PC-3 (cell line): ENCODE data around the gene ZNF823.

Experiments used
- EZH2 ChIP-seq: fragments of 300-600 bp; sonication (generic); IDR thresholded peaks from one replicate; pipeline ENCODE4 v1.6.1; 2017; ENCODE audit warnings: antibody characterized with exemption, mild to moderate bottlenecking, low read length; ENCODE audit not compliant: unreplicated experiment
- EZH2phosphoT487 ChIP-seq: fragments of 300-600 bp; sonication (generic); IDR thresholded peaks from 2 replicates; pipeline ENCODE4 v1.6.1; 2018; ENCODE audit warnings: mild to moderate bottlenecking, antibody characterized with exemption, low read length, borderline replicate concordance
- TF ChIP-seq, protein P1 (sequence below): fragments of 300-600 bp; sonication (generic); conservative IDR thresholded peaks from 2 replicates; pipeline ENCODE4 v1.5.1; 2017; ENCODE audit warnings: antibody characterized with exemption, low read depth, mild to moderate bottlenecking, low read length

DNA sequence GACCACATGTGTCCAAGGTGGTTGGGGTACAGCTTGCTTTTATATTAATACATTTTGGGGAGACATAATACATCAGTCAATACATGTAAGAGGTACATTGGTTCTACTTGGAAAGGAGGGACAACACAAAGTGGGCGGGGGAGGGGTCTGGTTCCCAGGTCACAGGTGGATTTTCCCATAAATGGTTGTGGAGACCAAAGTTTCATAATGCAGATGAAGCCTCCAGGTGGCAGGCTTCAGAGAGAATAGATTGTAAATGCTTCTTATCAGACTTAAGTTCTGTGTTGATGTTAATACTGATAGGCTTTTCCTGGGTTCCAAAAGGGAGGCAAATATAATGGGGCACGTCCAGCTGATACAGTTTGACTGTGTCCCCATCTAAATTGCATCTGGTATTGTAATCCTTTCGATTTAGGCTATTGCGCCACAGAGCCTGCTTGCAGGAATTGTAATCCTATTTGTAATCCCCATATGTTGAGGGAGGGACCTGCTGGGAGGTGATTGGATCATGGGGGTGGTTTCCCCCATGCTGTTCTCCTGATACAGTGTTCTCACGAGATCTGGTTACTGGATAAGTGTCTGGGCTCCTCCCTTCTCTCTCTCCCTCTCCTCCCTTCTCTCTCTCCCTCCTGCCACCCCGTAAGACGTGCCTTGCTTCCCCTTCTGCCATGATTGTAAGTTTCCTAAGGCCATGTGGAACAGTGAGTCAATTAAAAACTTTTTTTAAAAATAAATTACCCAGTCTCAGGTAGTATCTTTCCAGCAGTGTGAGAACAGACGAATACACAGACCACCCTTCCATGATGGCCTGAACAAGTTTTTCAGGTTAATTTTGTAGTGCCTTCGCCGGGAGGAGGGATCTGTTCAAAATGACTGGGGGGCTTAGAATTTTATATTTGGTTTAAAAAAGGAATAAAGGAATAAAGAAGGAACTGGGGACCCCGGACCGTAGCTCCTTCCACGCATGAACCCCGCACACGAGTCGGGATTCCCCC is 44.9 kb downstream of the ZNF823 start:
- TF ChIP-seq, protein P1, sequence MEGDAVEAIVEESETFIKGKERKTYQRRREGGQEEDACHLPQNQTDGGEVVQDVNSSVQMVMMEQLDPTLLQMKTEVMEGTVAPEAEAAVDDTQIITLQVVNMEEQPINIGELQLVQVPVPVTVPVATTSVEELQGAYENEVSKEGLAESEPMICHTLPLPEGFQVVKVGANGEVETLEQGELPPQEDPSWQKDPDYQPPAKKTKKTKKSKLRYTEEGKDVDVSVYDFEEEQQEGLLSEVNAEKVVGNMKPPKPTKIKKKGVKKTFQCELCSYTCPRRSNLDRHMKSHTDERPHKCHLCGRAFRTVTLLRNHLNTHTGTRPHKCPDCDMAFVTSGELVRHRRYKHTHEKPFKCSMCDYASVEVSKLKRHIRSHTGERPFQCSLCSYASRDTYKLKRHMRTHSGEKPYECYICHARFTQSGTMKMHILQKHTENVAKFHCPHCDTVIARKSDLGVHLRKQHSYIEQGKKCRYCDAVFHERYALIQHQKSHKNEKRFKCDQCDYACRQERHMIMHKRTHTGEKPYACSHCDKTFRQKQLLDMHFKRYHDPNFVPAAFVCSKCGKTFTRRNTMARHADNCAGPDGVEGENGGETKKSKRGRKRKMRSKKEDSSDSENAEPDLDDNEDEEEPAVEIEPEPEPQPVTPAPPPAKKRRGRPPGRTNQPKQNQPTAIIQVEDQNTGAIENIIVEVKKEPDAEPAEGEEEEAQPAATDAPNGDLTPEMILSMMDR: peak; percentile 42
- TF ChIP-seq EZH2 (no peak), EZH2phosphoT487 (no peak)
